NB4 (cell line): ENCODE measurements around the gene NLGN4Y.

Source experiments
- POLR2A ChIP-seq: IDR thresholded peaks from 2 replicates; pipeline ENCODE4 v1.6.1; 2011; ENCODE audit warnings: mild to moderate bottlenecking; ENCODE audit not compliant: insufficient read length; ENCODE audit errors: extremely low read depth
- TF ChIP-seq, protein P1 (sequence below): IDR thresholded peaks from one replicate; pipeline ENCODE4 v1.5.1; 2012; ENCODE audit warnings: low read depth, low read length

DNA sequence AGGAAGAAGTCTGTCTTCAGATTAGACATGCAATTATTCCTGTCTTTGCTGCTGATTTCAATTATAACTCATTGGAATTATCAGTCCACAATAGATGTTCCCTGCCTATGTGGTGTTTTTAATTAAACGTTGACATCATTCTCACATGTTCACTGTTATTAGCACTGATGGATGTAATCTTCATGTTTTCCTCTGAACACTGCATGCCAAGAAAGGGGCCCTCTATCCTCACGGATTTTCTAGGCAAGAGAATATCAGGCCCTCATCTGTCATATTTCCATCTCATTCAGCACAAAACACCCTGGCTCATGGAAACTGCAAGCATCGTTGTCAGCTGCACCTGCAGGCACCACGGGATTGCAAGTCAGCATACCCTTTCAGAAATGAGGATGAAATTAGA, 224.0 kb downstream of the NLGN4Y start:
- TF ChIP-seq, protein P1, sequence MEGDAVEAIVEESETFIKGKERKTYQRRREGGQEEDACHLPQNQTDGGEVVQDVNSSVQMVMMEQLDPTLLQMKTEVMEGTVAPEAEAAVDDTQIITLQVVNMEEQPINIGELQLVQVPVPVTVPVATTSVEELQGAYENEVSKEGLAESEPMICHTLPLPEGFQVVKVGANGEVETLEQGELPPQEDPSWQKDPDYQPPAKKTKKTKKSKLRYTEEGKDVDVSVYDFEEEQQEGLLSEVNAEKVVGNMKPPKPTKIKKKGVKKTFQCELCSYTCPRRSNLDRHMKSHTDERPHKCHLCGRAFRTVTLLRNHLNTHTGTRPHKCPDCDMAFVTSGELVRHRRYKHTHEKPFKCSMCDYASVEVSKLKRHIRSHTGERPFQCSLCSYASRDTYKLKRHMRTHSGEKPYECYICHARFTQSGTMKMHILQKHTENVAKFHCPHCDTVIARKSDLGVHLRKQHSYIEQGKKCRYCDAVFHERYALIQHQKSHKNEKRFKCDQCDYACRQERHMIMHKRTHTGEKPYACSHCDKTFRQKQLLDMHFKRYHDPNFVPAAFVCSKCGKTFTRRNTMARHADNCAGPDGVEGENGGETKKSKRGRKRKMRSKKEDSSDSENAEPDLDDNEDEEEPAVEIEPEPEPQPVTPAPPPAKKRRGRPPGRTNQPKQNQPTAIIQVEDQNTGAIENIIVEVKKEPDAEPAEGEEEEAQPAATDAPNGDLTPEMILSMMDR = no peak
- no peak for TF ChIP-seq POLR2A
